Activated CD4-positive, CD25-positive, alpha-beta regulatory T cell treated with anti-CD3 and anti-CD28 coated beads, Interleukin-2, amount 50 U/mL, for 72 hours (primary cell): ENCODE measurements around the gene TRIM2.

Source experiments
- DNase-seq: peaks from one replicate; pipeline ENCODE4 v3.0.0; 2021

The TRIM2 gene

GRCh38 chr4:153257151-153257620, 52.9 kb downstream of the TRIM2 start:
- no peak for DNase-seq

- DNase-seq = no peak
These were observed 53.7 kb downstream of the TRIM2 start for GRCh38 chr4:153257991-153258390.

- DNase-seq = no peak
These were observed 54.5 kb downstream of the TRIM2 start for GRCh38 chr4:153258750-153259149.

GRCh38 chr4:153259661-153260060, 55.4 kb downstream of the TRIM2 start:
- DNase-seq = no peak

DNA sequence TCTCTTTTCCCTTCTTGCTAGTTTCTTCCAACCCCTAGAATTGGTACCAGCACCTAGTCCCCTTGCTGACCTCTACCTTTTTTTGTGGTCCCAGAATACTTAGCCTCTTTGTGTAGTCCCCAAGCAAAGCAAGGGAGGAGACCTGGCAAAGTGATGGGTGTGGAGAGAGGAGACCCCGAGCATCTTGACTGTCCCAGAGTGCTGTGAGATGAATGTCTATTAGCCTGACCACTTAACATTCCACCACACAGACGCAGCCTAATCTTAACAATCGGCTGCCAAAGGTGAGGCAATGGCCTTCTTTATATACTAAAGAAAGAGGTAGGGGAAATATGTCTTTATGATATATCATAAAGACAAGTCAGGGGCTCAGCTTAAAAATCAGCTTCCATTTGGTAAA, 55.9 kb downstream of the TRIM2 start:
- DNase-seq = no peak

GRCh38 chr4:153260553-153261300, 56.5 kb downstream of the TRIM2 start:
- no peak for DNase-seq

DNA sequence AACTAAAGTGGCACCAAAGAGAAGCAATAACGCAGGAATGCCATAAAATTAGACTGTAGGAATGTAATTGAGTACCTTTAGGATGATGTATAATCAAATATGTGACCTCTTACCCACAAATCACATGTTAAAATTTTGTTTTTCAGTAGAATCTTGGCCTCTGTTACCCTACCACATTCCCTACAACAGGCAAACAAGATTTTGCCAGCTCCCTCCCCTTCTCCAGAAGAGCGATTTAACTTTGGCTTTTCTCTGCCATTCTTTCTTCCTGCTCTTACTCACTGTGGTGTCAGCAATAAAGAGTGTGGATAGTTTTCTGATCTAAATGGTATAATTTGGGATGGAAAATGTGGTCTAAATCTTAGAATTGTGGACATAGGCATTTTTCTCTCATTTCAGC, 57.2 kb downstream of the TRIM2 start:
- DNase-seq = no peak

GRCh38 chr4:153261914-153262313, 57.7 kb downstream of the TRIM2 start:
- no peak for DNase-seq

- DNase-seq = no peak
These were observed 61.2 kb downstream of the TRIM2 start for GRCh38 chr4:153265306-153266047.

DNA sequence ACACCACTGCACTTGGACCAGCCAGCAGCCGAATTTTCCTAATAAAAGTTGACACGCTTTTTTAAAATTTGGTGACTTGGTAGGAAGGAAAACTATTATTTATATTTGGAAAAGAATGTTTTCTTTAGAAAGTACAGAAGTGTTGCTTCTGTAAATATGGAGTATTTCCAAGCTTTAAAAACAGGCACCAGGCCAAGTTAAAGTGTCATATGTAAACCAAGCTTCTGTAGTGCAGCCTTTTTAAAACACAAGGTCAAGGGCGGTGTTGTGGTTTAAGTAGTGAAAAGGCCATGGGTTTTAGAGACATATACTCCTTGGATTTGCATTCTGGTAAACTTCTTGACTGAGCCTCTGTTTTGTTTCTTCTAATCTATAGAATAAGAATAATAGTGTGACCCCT, 62.7 kb downstream of the TRIM2 start:
- no peak for DNase-seq

GRCh38 chr4:153267890-153268289, 63.6 kb downstream of the TRIM2 start:
- DNase-seq = no peak

DNA sequence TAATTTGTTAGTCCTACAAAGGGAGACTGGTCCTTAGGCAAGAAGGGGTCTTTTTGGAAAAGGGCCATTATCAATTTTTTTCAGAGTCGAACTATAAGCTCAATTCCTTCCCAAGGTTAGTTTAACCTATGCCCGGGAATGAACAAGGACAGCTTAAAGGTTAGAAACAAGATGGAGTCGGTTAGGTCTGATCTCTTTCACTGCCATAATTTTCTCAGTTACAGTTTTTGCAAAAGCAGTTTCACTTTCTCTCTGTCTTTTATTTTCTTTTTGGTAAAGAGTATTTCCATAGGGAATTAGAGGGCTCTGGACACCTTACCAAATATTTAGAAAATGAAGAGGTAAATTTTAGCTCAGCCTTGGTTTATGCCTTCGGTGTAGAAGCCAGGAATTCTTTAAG, 64.1 kb downstream of the TRIM2 start:
- no peak for DNase-seq

DNA sequence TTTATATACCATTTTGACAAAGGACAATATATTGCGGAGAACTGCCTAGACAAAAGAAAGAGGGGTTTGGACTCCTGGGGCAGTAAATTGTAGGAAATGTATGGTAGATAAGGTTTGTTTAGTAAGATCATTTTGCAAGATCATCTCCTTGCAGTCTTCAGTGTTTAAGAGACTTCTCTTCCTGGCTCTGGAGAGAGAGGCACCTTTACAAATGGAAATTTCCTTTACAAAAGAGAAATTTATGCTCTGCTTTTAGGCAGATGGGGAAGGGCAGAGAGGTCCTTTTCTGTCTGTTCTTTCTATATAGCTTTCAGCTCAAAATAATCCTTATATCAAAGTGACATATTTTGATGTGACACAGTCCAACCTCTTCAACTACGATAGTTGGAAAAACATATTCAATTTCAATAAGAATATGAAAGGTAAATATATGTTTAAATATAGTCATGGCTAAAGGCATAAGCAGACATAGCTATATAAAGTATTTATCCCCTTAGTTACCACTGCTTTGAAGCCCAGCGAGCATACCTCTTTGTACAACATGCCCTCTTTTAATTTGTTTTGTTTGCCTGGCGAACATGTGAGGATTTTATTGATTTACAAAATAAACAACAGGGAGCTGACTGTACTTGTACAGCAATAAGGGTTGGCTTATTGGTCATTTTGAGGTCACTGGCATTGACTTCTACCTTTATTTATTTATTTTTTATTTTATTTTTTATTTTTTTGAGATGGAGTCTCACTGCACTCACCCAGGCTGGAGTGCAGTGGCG, 65.2 kb downstream of the TRIM2 start:
- no peak for DNase-seq

DNA sequence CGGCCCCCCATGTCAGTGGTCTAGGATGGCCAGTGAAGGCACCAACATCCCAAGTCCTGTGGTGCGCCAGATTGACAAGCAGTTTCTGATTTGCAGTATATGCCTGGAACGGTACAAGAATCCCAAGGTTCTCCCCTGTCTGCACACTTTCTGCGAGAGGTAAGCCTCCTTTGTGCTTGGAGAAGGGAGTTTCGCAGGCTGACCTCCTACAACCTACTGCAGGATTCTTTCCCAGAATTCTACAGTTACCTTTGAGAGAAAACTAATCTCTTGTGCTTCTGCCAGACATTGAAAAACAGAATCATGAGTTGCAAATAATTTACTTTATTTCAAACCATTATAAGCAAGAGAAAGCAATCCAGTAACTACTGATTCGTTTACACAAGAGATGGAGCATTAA, 66.1 kb downstream of the TRIM2 start:
- no peak for DNase-seq

DNA sequence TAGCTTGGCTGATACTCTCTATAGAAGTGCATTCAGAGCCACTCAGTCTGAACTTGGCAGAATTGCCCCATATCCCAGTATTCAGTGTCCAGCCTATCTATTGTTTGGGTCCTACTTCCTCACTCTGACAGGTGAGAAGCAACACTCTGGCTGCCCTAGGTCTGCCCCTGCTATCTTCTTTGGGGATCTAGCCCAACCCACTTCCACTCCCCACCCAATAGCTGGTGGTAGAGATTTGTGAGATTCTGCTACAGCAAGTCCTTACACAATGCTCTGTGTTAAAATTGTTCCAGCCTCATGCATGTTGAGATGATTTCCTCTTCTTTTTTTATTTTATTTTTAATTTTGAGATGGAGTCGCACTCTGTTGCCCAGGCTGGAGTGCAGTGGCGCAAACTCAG, 67.6 kb downstream of the TRIM2 start:
- DNase-seq = no peak

- DNase-seq = no peak
These were observed 69.5 kb downstream of the TRIM2 start for GRCh38 chr4:153273751-153274150.

- no peak for DNase-seq
These were observed 70.7 kb downstream of the TRIM2 start for GRCh38 chr4:153274967-153275366.

DNA sequence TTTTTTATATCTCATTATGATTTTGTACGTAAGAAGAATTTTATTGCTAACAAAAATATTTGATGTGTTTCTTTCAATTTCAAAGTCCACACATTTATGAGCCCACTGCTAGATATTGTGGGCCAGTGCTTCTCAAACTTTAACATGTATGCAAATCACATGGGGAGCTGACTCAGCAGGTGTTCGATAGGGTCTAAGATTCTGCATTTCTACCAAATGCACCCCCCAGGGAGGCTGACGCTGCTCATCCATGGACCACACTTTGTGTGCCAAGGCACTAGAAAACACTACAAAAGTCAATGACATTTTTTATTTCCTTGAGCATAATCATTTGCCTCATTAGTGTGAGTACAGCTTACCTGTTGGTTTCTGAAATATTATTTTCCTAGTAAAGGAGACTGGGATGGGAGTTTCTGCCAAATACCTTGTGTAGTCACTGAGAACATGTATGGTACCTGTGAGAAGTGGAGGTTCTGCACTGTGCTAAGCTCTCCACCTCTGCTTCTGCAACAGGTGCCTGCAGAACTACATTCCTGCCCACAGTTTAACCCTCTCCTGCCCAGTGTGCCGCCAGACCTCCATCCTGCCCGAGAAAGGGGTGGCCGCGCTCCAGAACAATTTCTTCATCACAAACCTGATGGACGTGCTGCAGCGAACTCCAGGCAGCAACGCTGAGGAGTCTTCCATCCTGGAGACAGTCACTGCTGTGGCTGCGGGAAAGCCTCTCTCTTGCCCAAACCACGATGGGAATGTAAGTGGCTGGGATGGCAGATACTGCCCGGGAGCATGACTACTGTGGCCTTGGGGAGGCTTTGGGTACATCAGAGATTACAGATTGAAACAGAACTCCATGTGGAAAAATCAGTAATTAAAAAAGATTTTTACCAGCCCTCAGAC, 71.4 kb downstream of the TRIM2 start:
- no peak for DNase-seq

DNA sequence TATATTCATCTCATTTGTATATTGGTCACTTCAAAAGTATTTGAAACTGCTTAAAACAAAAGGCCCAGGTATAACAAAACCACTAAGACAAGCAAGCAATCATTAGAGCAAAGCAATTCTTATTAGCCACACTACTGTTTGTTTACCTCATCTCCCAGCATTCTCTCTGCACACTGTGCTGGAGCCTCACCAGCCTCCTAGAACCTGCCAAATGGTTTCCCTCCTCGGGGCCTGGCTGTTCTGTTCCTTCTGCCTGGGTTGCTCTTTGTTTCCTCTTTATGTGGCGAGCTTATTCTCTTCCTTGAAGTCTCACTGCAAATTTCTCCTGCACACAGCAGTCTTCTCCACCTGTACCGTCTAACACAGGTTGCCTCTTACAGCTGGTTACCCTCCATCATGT, 72.7 kb downstream of the TRIM2 start:
- no peak for DNase-seq

DNA sequence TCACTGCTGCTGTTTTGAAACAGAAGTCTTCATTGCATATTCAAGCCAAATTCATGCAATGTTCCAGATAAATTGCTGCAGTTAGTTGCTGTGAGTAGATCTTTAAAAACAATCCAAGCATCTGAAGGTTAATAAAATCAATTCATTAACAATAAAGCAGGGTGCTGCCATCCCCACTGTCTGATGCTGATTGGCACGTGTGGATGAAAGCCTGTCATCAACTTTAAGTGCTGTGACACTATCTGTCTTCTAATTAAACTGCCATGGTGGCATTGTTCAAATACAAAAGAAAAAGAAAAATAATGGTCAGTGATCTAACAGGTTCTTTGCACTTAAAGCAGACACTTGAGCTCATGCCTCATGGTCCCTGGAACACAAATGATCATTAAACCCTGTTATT, 77.2 kb downstream of the TRIM2 start:
- DNase-seq = no peak

DNA sequence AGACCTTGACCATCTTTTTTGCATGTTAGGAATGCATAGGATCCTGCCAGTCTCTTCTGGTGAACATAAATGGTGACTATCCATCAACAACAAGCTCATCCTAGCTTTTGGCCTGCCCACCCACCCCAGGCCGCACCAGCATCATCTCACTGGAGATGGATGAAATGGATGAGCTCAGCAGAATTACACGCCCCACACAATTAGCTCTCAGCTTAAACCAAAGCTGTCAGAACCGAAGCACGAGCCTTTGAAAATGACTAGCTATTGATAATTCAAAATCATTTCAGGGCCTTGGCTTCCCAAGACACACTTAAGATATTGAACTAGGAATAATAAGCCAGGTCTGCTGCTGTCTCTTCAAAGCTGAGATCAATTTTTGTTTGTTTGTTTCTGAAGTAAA, 77.8 kb downstream of the TRIM2 start:
- DNase-seq = no peak

DNA sequence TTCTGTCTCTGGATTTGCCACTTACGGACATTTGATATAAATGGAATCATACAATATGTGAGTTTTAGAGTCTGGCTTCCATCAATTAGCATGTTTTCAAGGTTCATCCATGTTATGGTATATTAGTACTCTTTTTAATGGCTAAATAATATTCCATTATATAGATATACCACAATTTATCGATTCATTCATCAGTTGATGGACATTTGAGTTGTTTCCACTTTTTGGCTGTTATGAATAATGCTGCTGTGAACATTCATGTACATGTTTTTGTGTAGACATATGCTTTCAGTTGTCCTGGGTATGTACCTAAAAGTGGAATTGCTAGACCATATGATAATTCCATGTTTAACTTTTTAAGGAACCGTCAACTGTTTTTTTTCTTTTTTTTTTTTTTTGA, 79.0 kb downstream of the TRIM2 start:
- no peak for DNase-seq

GRCh38 chr4:153290134-153290533, 85.9 kb downstream of the TRIM2 start:
- no peak for DNase-seq
